IPS DF 6.9 (cell line): ENCODE data around the gene TEAD4.

ENCODE experiments used
- DNase-seq: peaks from one replicate; pipeline ENCODE4 v3.0.0-alpha.2; 2013; ENCODE audit warnings: low read depth, low spot score
- H3K27ac ChIP-seq: one replicate; pipeline ENCODE4 v1.5.1; 2013; ENCODE audit warnings: low read length, control low read depth
- H3K27me3 ChIP-seq: 2 replicates; pipeline ENCODE4 v1.6.1; 2013; ENCODE audit warnings: mild to moderate bottlenecking, low read length; ENCODE audit not compliant: control insufficient read depth, insufficient read depth
- H3K36me3 ChIP-seq: 2 replicates; pipeline ENCODE4 v1.6.1; 2013; ENCODE audit warnings: low read length; ENCODE audit not compliant: control insufficient read depth, insufficient read depth
- H3K4me1 ChIP-seq: 2 replicates; pipeline ENCODE4 v1.6.1; 2013; ENCODE audit warnings: low read length; ENCODE audit not compliant: control insufficient read depth, insufficient read depth
- H3K4me3 ChIP-seq: 2 replicates; pipeline ENCODE4 v1.5.1; 2013; ENCODE audit warnings: mild to moderate bottlenecking, low read length
- H3K9me3 ChIP-seq: 2 replicates; pipeline ENCODE4 v1.6.1; 2013; ENCODE audit warnings: low read length, inconsistent platforms; ENCODE audit not compliant: control insufficient read depth, insufficient read depth
- WGBS: extraction: QIAGEN DNeasy Blood & Tissue Kit; methylation state at CpG from one replicate; pipeline ENCODE4 v1.1.7; 2013; ENCODE audit warnings: mixed read lengths, missing lambda C conversion rate; ENCODE audit not compliant: insufficient read length, insufficient coverage; 5-methylcytosine and 5-hydroxymethylcytosine counted together

TEAD4 gene

GRCh38 chr12:3014641-3015040, 55.4 kb downstream of the TEAD4 start:
- H3K27ac ChIP-seq, result no peak overlapping the region
- no peak for DNase-seq
- WGBS, result no CpG with 5 or more reads among the region's 16 CpGs
- H3K36me3 ChIP-seq, result peaks cover 20% of the 10 kb centered on the region
- no peaks in the 10 kb centered on the region for H3K4me1 ChIP-seq
- H3K27me3 ChIP-seq, result no peaks in the 10 kb centered on the region
- no peak overlapping the region for H3K4me3 ChIP-seq
- no peaks in the 10 kb centered on the region for H3K9me3 ChIP-seq

- H3K36me3 ChIP-seq, result peaks cover 25% of the 10 kb centered on the region
- no peak for DNase-seq
- no peaks in the 10 kb centered on the region for H3K4me1 ChIP-seq
- no peaks in the 10 kb centered on the region for H3K27me3 ChIP-seq
- WGBS, result no CpG with 5 or more reads among the region's 12 CpGs
- H3K4me3 ChIP-seq, result no peak overlapping the region
- no peaks in the 10 kb centered on the region for H3K9me3 ChIP-seq
- H3K27ac ChIP-seq, result no peak overlapping the region
These were observed 56.2 kb downstream of the TEAD4 start for GRCh38 chr12:3015356-3015755.

GRCh38 chr12:3016191-3016590, 57.0 kb downstream of the TEAD4 start:
- H3K27ac ChIP-seq, result no peak overlapping the region
- H3K9me3 ChIP-seq, result no peaks in the 10 kb centered on the region
- no peaks in the 10 kb centered on the region for H3K4me1 ChIP-seq
- no peak overlapping the region for H3K4me3 ChIP-seq
- peaks cover 30% of the 10 kb centered on the region for H3K36me3 ChIP-seq
- DNase-seq, result no peak
- no peaks in the 10 kb centered on the region for H3K27me3 ChIP-seq
- WGBS, result no CpG with 5 or more reads among the region's 8 CpGs

- Histone ChIP-seq H3K36me3 (peaks cover 32% of the 10 kb centered on the region), H3K4me1 (no peaks in the 10 kb centered on the region), H3K27me3 (no peaks in the 10 kb centered on the region), H3K9me3 (no peaks in the 10 kb centered on the region), H3K4me3 (no peak overlapping the region), H3K27ac (no peak overlapping the region)
- no peak for DNase-seq
- no CpG with 5 or more reads among the region's 11 CpGs for WGBS
These were observed 58.1 kb downstream of the TEAD4 start for GRCh38 chr12:3017281-3017680.

GRCh38 chr12:3018284-3019004, 59.2 kb downstream of the TEAD4 start:
- DNase-seq, result no peak
- no peak overlapping the region for H3K4me3 ChIP-seq
- no peaks in the 10 kb centered on the region for H3K4me1 ChIP-seq
- no peaks in the 10 kb centered on the region for H3K27me3 ChIP-seq
- peaks cover 36% of the 10 kb centered on the region for H3K36me3 ChIP-seq
- no peaks in the 10 kb centered on the region for H3K9me3 ChIP-seq
- no CpG with 5 or more reads among the region's 15 CpGs for WGBS
- H3K27ac ChIP-seq, result no peak overlapping the region

GRCh38 chr12:3019005-3019680, 59.9 kb downstream of the TEAD4 start:
- H3K4me3 ChIP-seq, result no peak overlapping the region
- no peaks in the 10 kb centered on the region for H3K27me3 ChIP-seq
- no peaks in the 10 kb centered on the region for H3K4me1 ChIP-seq
- H3K36me3 ChIP-seq, result peaks cover 36% of the 10 kb centered on the region
- DNase-seq, result no peak
- no peak overlapping the region for H3K27ac ChIP-seq
- H3K9me3 ChIP-seq, result no peaks in the 10 kb centered on the region
- WGBS, result no CpG with 5 or more reads among the region's 25 CpGs

GRCh38 chr12:3020399-3020798, 61.2 kb downstream of the TEAD4 start:
- H3K4me1 ChIP-seq, result no peaks in the 10 kb centered on the region
- no CpG with 5 or more reads among the region's 16 CpGs for WGBS
- peaks cover 33% of the 10 kb centered on the region for H3K36me3 ChIP-seq

GRCh38 chr12:3020850-3021435, 61.7 kb downstream of the TEAD4 start:
- H3K36me3 ChIP-seq, result peaks cover 33% of the 10 kb centered on the region
- H3K27me3 ChIP-seq, result no peaks in the 10 kb centered on the region
- DNase-seq, result no peak
- no peak overlapping the region for H3K27ac ChIP-seq
- WGBS, result 100% methylated on average over 1 of the region's 13 CpGs
- no peak overlapping the region for H3K4me3 ChIP-seq
- H3K9me3 ChIP-seq, result no peaks in the 10 kb centered on the region
- no peaks in the 10 kb centered on the region for H3K4me1 ChIP-seq

More at GRCh38 chr12:3020399-3020798, 61.2 kb downstream of the TEAD4 start:
- no peak for DNase-seq
- Histone ChIP-seq H3K4me3 (no peak overlapping the region), H3K27ac (no peak overlapping the region), H3K27me3 (no peaks in the 10 kb centered on the region), H3K9me3 (no peaks in the 10 kb centered on the region)

GRCh38 chr12:3022411-3022810, 63.2 kb downstream of the TEAD4 start:
- no CpG with 5 or more reads among the region's 9 CpGs for WGBS
- Histone ChIP-seq H3K4me1 (no peaks in the 10 kb centered on the region), H3K27ac (no peak overlapping the region), H3K9me3 (no peaks in the 10 kb centered on the region), H3K27me3 (no peaks in the 10 kb centered on the region), H3K4me3 (no peak overlapping the region), H3K36me3 (peaks cover 32% of the 10 kb centered on the region)
- no peak for DNase-seq

GRCh38 chr12:3022961-3023360, 63.8 kb downstream of the TEAD4 start:
- no peak overlapping the region for H3K27ac ChIP-seq
- H3K27me3 ChIP-seq, result no peaks in the 10 kb centered on the region
- no peak overlapping the region for H3K4me3 ChIP-seq
- no peaks in the 10 kb centered on the region for H3K4me1 ChIP-seq
- H3K9me3 ChIP-seq, result no peaks in the 10 kb centered on the region
- H3K36me3 ChIP-seq, result peaks cover 31% of the 10 kb centered on the region
- DNase-seq, result no peak
- no CpG with 5 or more reads among the region's 8 CpGs for WGBS
